ENCODE results near the gene GRK1.
"Not testable (repeated sequence)": the region's sequence is repeated elsewhere in the genome, so short reads cannot be mapped to it uniquely, and the experiment has no call there.

The GRK1 gene

DNA sequence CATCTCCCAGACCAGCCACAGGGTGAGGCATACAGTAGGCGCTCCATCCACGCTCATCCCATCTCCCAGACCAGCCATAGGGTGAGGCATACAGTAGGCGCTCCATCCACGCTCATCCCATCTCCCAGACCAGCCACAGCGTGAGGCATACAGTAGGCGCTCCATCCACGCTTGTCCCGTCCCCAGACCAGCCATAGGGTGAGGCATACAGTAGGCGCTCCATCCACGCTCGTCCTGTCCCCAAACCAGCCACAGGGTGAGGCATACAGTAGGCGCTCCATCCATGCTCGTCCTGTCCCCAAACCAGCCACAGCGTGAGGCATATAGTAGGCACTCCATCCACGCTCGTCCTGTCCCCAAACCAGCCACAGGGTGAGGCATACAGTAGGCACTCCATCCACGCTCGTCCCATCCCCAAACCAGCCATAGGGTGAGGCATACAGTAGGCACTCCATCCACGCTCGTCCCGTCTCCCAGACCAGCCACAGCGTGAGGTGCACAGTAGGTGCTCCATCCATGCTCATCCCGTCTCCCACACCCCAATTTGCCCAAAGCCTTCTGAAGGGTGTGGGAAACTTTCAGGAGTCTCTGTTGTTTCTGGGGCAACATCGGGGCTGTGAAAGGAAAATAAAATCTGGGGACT, 78.6 kb downstream of the GRK1 start:
- DNase-seq: not testable (repeated sequence)

- DNase-seq: no peak
Measured at GRCh38 chr13:113746143-113746525, 79.1 kb downstream of the GRK1 start.

- no peak for DNase-seq
Measured at GRCh38 chr13:113746671-113747070, 79.7 kb downstream of the GRK1 start.

GRCh38 chr13:113747291-113747833, 80.3 kb downstream of the GRK1 start:
- no peak for DNase-seq

DNA sequence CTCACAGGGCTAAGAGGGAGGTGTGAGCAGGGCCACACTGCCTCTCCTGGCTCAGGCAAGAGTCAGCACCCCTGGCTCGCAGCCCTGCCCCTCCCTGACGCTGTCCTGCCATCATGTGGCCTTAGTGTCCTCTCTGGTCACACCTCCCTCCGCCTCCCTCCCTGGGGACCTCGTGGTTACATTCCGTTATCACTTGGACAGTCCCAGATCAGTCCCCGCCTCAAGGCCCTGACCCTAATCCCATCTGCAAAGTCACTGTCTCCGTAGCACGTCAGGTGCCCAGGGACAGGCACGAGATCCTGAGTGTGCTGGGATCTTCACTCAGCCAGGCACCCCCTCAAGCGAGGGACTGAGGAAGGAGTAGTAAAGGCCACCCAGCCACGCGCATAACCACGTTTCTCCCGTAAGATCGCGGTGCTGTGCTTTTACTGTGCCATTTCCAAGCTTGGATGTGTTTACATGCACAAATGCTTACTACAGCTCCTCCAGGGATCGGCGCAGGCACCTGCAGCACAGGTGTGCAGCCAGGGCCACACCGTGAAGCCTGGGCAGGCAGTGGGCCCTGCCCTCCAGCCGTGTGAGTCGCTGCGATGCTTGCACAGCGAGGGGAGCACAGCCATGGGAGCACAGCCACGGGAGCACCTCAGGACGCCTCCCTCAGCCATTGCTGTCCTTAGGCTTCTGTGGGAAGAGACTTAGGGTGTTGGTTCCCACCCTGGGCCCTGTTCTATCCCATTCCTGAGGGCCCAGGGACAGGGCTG, 81.3 kb downstream of the GRK1 start:
- DNase-seq: no peak

- no peak for DNase-seq
Measured at GRCh38 chr13:113748862-113749451, 81.9 kb downstream of the GRK1 start.

DNA sequence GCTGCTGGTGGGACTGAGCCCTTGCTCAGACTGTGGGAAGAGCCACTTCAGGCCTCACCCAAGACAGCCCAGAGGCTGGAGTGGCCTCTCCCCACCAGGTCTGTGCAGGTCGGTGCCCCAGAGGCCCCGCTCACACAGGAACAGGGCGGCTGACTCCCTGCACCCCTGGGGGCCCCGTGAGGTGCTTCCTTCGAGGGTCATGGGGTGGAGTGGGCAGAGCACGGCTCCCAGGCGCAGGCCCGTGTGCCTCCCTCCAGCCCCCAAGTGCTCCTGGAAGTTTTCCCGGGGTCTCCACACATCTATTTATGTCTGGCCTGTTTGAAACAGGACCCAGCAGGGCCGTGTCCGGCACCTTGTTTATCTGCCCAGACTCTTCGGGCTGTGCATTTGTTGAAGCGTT, 82.5 kb downstream of the GRK1 start:
- DNase-seq: no peak

GRCh38 chr13:113749967-113750366, 82.9 kb downstream of the GRK1 start:
- no peak for DNase-seq

- DNase-seq: no peak
Measured at GRCh38 chr13:113750554-113751399, 83.8 kb downstream of the GRK1 start.

- DNase-seq: no peak
Measured at GRCh38 chr13:113751491-113751890, 84.5 kb downstream of the GRK1 start.

- not testable (repeated sequence) for DNase-seq
Measured at GRCh38 chr13:113752211-113752986, 85.4 kb downstream of the GRK1 start.

DNA sequence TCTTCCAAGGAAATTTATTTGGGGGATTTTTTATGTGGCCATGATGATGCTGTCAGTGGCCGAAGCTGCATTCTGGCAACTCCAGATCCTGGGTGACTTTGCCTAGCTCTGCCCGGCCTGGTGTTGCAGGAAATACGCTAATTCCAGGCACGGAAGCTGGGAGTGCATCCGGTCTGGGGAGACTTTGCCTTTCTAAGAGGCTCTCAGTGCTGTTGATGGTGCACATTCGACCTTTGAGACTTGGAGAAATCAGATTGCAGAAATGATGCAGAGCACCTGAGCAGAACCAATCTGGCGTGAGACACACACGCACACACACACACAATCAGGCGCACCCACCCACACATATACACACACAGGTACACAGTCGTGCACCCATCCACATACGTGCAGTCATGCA, 86.2 kb downstream of the GRK1 start:
- no peak for DNase-seq

DNA sequence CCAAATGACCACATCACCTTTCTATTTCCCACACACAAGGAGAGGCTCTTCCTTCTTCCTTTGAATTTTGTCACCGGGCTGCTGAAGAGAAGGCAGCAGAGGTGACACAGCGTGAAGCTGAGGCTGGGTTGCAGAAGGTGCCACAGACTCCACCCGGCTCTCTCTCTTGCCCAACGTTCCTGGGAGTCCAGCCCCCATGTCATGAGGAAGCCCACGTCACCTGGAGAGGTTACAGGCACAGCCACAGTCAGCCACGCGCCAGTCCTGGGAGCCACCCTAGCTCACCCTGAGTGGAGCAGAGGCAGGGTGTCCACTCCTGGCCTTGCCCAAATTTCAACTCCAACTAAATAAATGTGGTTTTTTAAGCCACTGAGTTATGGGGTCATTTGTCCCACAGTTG, 87.2 kb downstream of the GRK1 start:
- DNase-seq: no peak

GRCh38 chr13:113754691-113755090, 87.7 kb downstream of the GRK1 start:
- DNase-seq: no peak

GRCh38 chr13:113756441-113757097, 89.5 kb downstream of the GRK1 start:
- DNase-seq: no peak

GRCh38 chr13:113758651-113759524, 91.9 kb downstream of the GRK1 start, which contains the start of gene TMEM255B:
Gene TMEM255B, plus strand, starts transcription at chr13:113759226. Its CDS starts 44 bp downstream, at chr13:113759270.
- DNase-seq: peak; percentile 64

- no peak for DNase-seq
Measured at GRCh38 chr13:113759525-113760137, 92.6 kb downstream of the GRK1 start.

DNA sequence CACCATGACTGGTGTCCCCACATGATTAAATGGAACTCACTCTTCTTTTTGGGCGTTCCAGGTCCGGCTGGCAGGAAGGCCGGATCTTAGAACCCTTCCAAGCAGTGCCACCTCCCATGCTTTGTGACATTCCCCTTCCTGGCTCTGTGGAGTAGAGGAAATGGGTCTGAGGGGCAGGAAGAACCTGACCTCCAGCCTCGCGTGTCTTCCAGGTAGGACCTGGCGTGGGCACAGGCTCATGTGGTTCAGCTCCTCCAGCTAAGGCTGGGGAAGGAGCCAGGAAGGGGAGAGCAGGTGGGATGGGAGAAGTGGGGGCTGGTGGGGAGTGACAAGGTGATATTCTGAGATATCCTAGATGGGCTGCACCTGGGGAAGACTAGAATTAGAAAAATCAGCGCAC, 94.1 kb downstream of the GRK1 start:
- no peak for DNase-seq

- DNase-seq: no peak
Measured at GRCh38 chr13:113762075-113762474, 95.1 kb downstream of the GRK1 start.

DNA sequence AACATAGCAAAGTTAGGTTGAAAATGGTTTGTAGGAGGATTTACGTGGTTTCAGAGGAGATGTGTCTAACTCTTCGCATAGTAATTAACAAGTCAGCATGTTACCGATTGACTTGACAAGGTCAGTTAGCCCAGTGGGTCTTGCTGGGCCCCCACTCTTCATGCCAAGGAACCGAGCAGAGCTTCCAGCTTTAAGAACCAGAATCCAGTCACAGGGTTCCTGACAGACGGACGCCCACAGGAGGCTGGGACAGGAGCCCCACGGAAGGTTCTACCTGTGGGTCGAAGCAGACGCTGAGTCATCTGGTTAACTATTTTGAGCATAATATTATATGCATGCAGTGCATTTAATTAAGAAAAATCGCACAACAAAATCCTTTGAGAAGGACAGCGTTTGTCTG, 95.5 kb downstream of the GRK1 start:
- no peak for DNase-seq
